GM19455 (cell line): Measurements from ENCODE around the gene CC2D1B.
A peak's percentile ranks its signal among the peaks of the same experiment; 100 is the strongest.
"Not testable (repeated sequence)": the region's sequence is repeated elsewhere in the genome, so short reads cannot be mapped to it uniquely, and the experiment has no call there.

Source experiments
- ATAC-seq: cut with Tn5 transposase; IDR thresholded peaks from one replicate; pipeline ENCODE4 v1.9.1; 2021; ENCODE audit not compliant: unreplicated experiment

CC2D1B gene, protein sequence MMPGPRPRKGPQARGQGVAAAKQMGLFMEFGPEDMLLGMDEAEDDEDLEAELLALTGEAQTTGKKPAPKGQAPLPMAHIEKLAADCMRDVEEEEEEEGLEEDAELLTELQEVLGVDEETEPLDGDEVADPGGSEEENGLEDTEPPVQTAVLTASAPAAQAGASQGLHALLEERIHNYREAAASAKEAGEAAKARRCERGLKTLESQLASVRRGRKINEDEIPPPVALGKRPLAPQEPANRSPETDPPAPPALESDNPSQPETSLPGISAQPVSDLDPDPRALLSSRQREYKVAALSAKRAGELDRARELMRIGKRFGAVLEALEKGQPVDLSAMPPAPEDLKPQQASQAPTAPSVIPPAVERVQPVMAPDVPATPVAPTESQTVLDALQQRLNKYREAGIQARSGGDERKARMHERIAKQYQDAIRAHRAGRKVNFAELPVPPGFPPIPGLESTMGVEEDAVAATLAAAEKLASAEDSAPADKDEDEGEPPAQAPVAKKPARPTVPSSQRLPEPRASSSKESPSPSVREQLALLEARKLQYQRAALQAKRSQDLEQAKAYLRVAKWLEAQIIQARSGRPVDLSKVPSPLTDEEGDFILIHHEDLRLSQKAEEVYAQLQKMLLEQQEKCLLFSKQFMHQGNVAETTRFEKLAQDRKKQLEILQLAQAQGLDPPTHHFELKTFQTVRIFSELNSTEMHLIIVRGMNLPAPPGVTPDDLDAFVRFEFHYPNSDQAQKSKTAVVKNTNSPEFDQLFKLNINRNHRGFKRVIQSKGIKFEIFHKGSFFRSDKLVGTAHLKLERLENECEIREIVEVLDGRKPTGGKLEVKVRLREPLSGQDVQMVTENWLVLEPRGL

DNA sequence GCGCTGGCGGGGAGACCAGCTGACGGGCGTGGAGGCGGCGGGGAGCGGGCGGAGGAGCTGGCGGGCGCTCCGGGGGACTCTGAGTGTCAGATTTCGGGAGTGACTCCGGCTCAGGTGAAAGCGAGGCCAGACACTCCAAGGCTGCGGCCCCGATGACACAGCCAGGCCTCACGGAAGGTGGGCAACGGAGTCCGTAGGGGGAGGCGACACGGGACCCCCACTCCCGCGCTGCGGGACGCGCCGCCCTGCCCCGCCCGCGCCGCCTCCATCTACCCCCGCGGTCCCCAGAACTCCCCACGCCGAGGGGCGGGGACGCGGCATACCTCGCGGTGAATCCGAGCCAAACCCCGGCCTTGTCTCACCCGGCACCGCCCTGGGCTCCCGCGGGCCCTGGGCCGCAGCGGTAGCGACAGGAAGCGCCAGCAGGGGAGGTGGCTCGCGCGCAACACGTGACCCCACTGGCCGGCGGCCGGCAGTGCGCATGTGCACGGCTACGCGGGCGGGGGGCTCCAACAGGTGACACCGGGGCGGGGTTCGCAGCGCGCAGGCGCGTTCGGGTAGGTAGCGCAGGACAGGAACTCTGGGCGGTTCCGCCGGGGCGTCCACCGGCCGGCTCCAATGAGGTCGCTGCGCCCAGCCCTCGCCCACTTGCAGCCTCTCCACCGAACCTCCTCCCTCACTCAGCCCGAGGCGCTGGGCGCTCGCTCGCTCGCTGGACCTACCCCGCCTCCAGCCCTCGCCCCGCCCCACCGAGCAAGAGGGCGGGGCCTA lies at the start of gene CC2D1B:
CC2D1B (minus strand) TSS at position 460 of the 771 bp plus-strand sequence. CDS start 1,585 bp downstream, outside the sequence.
- peak; percentile 89 for ATAC-seq

- ATAC-seq = no peak
Observed at GRCh38 chr1:52414942-52415341, 48.9 kb upstream of the CC2D1B start.

GRCh38 chr1:52413410-52413989 lies 47.5 kb upstream of the CC2D1B start:
- ATAC-seq = no peak

GRCh38 chr1:52404975-52405338 lies 39.0 kb upstream of the CC2D1B start:
- ATAC-seq = no peak

- ATAC-seq = peak; percentile 93
Observed at GRCh38 chr1:52404116-52404974, 38.3 kb upstream of the CC2D1B start, which contains the start of the genes ORC1 and PRPF38A. ORC1 (minus strand) TSS chr1:52404423; CDS start chr1:52402223, 2,200 bp downstream. PRPF38A (plus strand) TSS chr1:52404602; CDS start chr1:52404750, 148 bp downstream.

DNA sequence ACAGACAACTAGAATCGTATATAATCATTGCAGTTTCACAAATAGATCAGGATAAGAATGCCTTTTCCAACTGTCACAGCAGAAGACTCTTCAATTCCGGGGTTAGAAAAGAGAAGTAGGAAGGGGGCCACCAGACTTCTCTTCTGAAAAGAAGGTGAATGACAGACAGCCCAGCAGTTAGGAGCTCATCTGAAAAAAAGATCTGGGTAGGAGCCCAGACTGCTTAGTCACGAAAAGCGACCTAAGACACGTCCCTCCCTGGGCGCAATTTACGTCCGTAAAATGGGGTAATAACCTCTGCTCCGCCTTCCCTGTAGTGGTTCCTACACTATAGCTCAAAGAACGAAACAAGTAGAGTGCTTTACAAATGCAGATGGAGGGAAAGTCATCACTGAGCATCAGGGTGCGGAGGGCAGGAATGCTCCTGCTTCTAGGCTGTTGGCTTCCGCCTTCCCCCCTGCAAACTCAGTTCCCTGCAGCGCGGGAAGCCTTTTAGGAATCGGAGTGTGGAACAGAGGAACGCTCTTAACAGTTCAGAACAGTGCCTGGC lies 37.6 kb upstream of the CC2D1B start:
- ATAC-seq = peak; percentile 36

GRCh38 chr1:52402860-52403240 lies 36.8 kb upstream of the CC2D1B start:
- ATAC-seq = no peak

- ATAC-seq = no peak
Observed at GRCh38 chr1:52400131-52400530, 34.1 kb upstream of the CC2D1B start.

GRCh38 chr1:52399629-52400028 lies 33.6 kb upstream of the CC2D1B start:
- no peak for ATAC-seq

DNA sequence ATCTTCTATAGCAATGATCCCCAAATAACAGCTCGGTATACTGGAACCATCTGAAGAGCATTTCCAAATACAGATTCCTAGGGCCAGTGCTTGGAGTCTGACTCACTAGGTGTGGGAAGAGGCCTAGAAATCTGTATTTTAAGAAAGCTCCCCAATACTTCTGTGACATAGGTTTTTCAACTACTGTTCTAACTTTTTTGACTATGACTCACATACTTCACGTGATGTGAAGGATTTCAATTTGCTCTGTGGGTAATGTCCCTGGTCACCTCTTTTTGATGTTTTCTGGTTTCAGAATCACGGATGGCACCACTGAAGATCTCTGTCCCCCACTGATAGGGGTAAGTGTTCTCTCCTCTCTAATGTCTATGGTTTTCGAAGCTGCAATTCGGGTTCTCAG lies 27.2 kb upstream of the CC2D1B start:
- no peak for ATAC-seq

DNA sequence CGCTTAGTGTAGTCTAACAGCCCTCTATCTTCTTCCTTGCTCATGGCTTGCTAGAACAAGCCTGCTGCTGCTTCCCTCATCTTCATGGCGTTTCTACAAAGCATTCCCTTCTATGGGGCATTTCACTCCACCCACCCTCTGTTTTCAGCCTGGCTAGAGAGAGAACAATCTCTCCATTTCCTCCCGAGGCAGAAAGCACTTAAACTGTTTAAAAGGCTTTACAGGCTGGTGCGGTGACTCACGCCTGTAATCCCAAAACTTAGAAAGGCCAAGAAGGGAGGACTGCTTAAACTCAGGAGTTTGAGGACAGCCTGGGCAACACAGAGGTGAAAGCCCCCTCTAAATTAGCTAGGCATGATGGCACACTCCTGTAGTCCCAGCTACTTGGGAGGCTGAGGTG lies 20.5 kb upstream of the CC2D1B start:
- no peak for ATAC-seq

- ATAC-seq = no peak
Observed at GRCh38 chr1:52385376-52385775, 19.4 kb upstream of the CC2D1B start.

GRCh38 chr1:52369851-52370250 lies 3.8 kb upstream of the CC2D1B start:
- ATAC-seq = not testable (repeated sequence)

- ATAC-seq = no peak
Observed at GRCh38 chr1:52368383-52369172, 2.6 kb upstream of the CC2D1B start.

GRCh38 chr1:52367272-52367671 lies 1.3 kb upstream of the CC2D1B start:
- ATAC-seq = no peak

GRCh38 chr1:52366517-52366827 lies 467 bp upstream of the CC2D1B start:
- ATAC-seq = peak; percentile 0

GRCh38 chr1:52365071-52365745 lies 797 bp downstream of the CC2D1B start:
- ATAC-seq = no peak

- no peak for ATAC-seq
Observed at GRCh38 chr1:52364235-52364839, 1.7 kb downstream of the CC2D1B start.
